DMS53 treated with DMSO at 0.1 percent for 48 hours (cell line): Measurements from ENCODE around the gene DCC.
A peak's percentile ranks its signal among the peaks of the same experiment; 100 is the strongest.

Experiments used
- DNase-seq: peaks from one replicate; lab custom pipeline; 2025; ENCODE audit not compliant: unreplicated experiment; lab: John Stamatoyannopoulos, UW

DCC gene

DNA sequence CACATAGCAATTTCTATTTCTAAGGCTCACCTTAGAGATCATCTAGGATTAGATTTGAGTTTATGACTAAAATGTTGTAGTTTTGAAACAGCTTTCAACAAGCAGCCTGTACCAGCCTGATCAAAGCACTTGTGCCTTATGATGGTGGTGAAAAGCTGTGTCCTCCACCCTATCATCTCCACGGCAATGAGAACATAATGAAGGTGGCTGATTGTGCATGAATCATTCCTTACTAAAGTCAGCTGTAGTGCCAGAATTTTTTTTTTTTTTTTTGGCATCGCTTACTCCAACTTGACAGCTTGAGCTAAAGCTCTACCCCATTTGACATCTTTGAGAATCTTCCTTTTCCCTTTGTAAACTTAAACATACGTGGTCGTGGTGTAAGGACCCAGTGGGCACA is 86.0 kb downstream of the DCC start:
- DNase-seq: no peak

DNA sequence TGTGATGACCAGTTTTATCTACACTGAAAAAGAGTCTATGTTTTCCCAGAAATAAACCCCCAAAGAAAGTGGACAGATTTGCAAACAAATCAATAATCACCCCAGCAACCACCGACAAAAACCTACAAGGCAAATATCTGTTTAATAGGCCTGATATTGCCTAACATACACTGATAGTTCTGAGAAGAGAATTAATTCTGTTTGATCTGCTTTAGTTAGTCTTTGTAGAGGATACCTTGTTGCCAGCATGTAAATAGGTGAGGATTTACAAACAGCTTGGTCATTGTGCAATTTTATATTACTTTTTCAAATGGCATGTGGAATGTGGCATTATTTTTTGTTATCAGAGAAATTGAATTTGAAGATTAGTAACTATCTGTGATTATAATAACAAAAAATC is 86.5 kb downstream of the DCC start:
- no peak for DNase-seq

DNA sequence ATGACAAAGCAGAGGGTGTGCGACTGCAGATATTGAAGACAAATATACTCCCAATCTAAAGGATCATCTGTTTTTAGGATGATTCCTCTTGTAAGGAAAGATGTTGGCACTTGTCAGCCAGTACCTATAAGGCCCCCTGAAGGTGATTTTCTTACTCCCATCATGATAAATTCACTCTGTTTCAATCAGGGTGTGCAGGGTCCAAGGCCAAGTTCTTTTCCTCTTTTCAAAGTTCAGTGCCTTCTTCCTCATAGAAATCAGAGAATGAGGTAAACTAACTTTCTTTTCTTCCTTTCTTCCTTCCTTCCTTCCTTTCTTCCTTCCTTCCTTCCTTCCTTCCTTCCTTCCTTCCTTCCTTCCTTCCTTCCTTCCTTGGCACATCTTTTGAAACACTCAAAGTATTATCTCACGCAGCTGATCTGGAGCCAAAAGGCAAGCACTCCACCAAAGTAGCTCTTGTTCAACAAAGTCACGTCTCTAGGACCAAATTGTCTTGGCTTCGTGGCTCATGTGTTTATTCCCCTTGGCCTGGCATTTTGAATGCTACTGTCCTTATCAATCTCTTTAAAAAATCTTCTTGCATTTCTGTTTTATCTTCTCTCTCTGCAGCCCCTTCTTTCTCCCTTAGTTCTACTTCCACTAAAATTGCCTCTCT is 87.7 kb downstream of the DCC start:
- DNase-seq: no peak

DNA sequence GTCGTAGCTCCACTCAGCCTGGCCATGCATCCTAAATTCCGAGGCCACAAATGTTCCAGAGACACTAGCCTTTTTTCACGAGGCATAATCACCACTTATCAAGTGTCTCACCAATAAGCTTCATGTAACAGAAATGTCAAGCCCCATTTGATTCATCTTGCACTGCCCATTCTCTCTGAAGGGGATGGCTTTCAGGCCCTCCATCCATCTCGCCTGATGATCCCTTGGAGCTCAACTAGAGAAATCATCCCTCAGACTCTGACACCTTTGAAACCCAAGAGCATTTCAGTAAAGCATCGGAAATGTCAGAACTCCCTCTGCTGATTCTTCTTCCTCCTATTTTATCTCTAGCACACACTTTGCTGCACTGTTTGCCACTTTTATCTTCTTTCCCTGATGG is 91.7 kb downstream of the DCC start:
- no peak for DNase-seq

DNA sequence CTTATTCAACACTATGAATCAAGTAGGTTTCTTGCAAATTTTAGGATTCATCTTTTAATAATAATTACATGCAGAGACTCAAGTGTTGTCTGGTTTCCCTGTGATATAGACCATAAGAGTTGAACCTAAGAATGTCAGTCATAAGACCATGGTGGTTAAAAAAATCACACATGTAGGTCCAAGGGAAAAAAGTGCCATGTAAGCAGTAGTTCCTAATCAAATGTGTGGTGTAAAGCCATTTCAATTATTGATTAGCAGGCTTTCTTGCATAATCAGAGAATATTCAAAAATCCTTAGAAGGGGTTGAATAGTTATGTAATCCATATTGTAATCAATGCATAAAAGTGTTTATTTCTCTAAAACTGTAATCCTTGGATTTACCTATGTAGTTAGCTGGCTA is 93.8 kb downstream of the DCC start:
- no peak for DNase-seq

DNA sequence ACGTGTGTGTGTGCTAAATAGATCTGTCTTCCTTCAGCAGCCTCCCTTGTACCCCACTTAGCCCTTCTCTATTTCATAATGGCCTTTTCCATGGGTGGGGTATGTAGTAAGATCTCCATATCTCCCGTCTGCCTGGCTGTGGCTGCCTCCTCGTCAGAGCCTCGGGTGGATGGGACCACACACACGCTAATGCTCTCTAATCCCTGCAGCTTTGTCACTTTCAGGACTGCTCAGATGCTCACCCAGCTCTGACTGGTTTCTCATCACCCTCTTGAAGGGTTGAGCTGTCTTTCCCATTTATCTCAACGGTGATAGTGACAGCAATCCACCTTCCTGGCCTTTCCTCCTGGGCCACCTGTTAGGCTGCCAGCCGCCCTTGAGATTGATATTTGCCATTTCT is 95.3 kb downstream of the DCC start:
- no peak for DNase-seq

DNA sequence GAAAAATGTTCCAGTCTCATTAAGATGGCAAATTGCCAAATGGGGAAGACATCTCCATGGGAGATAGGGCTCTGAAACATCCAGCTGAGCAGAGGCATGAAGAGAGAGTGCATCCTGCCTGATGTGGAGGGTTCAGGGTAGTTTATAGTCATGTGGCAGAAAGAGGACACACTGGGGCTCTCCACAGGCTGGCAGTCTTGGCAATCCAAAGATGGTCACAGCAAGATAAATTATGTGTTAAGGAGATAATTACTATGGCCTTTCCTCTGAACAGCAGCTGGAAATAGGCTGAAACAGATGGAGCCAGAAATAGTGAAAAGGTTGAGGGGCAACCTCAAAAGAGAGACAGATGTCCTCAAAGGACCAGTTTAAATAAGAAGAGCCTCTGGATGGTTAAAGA is 97.2 kb downstream of the DCC start:
- DNase-seq: no peak

DNA sequence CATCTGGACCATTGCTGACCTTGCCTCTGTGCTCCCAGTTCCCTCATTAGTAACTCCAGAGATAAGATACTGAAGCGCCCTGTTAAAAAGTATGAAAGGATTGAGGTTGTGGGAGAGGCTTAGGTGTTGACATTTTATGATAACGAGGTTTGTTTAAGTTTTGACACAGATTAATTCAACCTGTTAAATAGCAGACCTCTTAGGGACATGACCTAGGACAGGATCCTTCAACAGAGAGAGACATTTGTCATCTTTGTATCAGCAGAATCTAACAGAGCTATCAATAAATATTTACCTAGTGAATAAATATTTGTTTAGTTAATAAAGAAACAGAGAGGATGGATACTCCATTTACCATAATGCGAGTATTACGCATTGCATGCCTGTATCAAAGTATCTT is 99.5 kb downstream of the DCC start:
- peak; percentile 99 for DNase-seq

DNA sequence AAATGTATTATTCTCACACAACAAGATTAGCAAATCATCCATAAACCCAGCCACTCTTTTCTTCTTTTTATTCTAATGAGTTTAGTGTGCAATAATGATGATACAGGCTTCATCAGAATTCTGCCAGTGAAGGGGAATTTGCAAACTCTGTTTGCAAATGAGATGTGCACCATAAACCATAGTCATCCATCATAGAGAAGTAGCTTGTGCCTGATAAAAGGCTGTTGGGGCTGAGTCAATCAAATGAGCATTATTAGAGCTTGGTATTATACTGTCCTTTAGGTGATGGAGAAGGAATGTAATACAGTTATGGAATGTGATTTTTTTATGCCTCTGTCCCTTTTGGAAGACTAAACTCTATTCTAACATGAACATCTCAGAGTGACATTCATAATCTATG is 101.8 kb downstream of the DCC start:
- no peak for DNase-seq

DNA sequence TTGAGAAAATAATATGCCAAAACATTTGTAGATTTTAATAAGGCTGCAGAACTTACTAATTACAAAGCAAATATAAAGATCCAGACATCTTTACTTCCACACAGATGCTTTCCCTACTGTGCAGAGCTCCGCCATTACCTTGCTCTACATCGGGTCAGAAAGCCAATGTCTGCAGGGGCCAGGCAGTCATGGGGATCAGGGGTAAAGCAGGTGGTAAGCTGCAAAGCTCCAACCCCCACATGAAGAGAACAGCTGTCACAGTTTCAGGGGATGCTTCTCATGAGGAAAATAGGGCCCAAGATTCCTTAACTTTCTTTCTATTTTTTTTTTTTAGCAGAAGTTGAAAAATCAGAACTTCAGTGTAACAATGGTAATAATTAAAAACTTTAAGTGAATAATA is 102.7 kb downstream of the DCC start:
- no peak for DNase-seq

DNA sequence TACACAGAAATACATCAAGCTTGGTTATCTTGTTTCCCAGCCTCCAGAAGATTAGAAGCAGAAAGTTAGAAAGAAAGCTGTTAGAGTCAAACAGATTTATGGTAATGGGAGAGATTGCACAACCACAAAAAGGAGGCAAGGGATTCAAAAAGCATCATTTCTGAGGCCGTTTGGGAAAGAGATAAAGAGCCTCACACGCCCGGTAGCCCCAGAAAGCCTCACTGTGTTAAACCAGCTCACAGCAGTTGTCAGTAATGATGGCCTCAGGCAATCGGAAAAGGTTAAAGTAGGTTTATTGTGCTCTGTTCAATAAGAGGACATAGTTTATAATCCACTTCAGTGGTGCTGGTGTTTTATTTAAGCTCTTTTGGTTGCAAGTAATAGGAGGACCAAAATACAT is 111.3 kb downstream of the DCC start:
- no peak for DNase-seq

DNA sequence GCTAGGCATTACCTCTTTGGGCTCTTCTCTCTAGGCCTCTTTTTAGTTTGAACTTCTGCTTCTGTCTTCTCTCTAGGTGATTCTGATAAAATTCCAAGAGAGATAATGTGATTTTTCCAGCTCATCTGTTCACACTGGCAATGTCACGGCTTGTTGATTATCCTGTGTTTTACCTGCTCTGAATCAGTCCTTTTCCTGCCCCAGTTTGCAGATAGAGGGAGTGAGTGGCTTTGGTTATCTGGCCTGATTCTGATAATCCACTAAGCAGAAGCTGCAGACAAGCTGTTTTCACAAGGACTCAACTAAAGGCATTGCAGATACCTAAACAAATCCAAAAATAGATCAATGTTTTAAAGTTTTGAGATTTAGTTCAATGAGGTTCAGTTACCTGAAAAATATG is 111.9 kb downstream of the DCC start:
- no peak for DNase-seq

DNA sequence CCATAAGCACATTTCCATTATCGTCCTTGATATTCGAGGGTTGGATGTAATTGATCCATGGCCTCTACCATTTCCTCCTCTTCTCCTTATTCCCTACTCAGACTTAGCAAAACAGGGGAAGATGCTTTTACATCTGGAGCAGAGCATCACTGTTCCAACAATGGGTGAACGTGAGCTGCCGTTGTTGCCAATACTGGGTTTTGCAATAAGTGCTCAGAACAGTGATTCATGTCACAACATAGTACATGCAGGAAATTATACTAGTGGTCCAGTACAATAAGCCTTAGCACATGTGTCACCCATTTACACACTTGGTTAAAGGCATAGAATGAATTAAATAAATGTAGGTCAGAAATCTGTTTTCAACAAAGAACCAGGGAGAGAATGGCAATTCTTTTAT is 112.4 kb downstream of the DCC start:
- no peak for DNase-seq

DNA sequence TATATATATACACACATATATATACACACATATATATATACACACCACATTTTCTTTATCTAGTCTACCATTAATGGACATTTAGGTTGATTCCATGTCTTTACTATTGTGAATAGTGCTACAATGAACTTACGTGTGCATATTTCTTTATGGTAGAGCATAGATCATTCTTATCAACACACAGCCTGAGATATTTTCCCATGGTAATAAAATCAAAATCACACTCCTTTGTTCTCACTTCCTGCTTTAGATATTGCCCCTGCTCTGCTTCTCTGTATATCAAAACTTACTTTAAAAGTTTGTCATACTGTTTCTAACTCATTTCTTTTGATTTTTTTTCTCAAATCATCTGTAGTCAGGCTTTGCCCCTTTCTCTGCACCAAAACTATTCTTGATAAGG is 119.9 kb downstream of the DCC start:
- DNase-seq: no peak

DNA sequence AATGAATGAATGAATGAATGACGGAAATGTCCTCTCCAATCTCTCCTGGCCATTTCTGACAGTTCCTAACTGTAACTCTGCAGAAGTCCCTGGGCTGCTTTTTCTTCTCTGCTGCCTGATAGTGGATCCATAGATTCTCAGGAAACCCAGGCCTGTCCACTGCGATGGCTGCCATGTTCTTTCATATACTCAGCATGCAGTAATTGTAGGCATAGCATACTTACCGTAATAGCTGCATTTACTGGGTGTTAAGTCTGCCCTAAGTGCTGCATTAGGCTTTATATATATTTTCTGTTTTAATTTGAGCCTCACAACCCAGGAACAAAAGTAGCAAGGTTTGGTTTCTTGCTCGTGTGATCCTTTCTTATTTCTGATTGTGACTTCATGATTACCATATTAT is 122.9 kb downstream of the DCC start:
- no peak for DNase-seq

DNA sequence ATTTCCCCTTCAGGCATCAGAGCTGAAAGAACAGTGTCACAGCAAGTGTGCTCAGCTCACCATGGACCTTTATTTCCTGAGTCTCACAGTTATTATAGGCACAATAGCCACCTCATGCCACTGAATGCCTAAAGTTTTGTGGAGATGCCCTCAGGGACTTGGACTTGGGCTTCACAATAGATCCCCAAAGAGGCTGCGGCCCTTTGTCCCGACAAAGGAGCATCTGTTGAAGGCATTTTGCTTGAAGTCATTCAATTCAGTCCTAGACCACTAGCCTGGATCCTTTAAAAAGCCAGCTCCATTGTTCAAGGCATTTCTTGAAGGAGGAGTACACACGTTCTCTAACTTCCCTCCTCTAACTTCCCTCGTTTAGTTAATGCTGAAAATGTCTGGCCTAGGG is 125.4 kb downstream of the DCC start:
- no peak for DNase-seq

DNA sequence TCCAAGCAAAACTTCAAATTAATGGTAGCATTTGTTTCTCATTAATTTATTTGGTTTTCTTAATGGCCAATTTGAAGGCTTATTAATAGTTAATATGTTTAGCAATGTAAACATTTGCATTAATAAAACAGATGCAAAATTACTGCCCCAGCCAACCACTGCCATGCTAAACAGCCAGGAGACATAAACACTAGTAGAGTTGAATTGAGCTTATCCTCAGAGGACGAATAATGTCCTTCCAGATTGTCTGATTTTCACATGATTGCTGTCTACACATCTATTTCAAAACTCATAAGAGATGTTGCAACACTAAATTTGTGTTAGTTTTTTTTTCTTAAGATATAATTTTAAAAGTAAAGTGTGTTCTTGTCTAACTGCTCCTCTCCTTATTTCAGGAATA is 128.5 kb downstream of the DCC start:
- DNase-seq: no peak

DNA sequence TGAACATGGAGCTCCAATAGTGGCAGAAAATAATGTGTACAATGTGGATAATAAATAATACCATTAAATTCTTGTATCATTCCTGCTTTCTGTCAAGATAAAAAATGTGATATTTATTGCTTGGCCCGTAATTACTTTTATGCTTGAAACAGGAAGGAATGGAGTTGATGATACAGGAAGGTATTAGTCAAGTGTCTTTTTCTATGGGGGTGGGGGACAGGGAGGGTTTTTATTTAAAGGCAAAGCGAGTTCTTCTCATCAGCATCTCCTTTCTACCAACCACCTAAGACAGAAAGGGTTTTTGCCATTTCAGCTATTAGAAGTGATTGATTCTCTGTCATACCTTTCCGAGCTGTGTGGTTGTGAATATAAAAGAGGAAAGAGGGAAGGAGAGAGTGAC is 135.3 kb downstream of the DCC start:
- DNase-seq: no peak

DNA sequence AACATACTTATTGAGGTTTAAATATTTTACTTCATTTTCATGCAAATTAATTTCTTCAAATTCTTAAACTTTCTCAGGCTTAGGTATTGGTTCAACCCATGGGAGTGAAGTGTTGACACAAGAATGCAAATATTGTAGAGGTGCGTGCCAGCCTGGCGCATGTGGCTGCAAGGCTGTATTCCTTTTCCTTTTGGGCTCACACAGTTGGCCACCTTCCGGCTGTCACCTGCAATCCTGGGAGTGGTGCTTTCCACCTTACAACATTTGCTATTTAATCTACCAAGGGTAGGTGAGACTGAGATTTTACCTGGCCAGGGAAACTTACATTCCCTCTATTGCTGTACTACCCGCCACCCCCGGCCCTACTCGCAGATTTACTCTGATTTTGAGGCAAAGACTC is 141.1 kb downstream of the DCC start:
- peak; percentile 89 for DNase-seq

DNA sequence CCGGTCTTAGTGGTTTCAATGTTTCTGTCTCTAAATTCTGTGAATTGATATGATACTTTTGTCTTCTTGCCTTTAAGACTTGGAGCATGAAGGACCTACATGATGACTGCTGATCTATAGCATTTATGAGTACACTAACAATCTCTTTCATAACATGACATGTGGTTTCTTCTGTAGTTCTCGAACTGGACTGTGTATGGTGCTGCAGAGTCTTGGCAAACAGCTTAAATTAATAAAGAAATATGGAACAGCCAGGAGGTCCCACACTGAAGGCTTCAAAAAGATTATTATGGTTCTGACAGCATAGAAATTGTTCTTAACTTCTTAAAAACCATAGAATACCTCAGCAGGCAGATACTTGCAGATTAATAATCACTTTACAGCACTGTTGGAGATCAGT is 145.0 kb downstream of the DCC start:
- peak; percentile 57 for DNase-seq

DNA sequence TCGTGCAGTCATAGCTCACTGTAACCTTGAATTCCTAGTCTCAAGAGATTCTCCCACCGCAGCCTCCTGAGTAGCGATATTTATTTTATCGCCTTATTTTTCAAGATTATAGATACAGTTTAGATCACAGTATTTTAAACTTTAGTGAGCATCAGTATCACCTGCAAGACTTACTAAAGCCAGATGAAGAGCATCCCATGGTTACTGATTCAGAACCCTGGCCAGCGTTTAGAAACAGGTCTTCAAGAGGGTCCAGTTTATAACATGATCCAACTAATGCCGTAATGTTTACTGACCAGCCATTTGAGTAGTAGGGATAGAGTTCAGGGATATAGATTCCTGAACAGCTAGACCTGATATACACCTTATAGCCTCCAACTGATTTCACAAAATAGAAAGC is 146.1 kb downstream of the DCC start:
- no peak for DNase-seq

DNA sequence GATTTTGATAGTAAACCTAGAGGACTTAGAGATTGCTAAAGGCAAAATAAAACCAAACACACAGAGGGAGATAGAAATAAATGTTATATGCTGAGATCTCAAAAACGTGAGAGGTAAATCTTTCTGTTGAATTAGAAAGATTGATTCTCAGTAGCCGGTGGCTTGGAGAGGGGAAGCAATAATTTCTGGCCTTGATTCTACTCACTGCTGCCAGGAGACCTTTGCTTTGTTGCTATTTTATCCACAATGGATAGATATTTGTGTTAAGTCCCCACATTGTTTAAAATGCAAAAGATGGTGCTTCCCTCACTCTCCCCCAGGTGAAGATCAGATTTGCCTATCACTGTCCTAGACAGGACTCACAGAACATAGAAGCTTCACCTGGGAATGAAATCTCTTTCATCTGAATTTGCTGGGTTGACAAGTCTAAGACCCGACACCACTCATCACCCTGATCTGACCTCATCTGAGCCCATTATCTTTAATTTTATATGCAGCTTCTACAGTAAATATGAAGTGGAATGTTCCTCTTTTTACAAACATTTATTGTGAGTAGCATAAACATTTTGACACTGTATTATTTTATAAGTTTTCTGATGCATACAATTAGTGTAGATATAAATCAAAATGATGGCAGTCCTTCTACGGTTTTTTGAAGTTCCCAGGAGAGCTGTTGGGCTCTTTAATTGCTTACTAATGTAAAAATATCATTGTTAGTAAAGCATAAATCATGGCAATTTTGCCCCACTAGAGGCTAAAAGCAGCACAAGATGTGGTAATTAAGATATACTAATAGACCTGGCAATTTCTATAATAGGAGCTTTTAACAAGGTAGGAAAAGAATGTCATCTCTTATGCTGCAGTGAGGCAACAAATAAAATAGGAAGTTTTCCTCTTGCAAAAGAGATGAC is 149.7 kb downstream of the DCC start:
- DNase-seq: no peak

DNA sequence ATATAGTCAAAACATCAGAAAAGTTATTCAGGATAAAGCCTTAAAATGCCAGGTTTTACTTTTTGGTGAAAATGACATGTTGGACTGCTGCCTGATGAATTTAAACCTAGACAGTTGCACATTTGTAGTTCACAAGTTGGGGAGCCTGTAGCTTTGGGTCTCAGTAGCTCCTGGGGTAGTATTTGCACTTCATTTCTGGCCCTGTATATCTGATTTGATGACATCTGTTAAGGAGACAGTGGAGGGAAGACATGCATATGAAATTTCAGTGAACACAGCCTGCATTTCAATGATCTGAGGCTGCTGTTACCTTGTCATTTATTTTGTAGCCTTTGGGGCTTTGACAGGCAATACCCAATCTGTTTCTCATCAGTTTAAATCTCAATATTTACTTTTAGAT is 156.4 kb downstream of the DCC start:
- DNase-seq: no peak
